ENCODE data around the gene KCNJ2. TPM values are rescaled to one million over a fixed set of nuclear protein-coding genes. Genes with fewer than 3 reads are reported as not detected.

Gene KCNJ2
- total RNA-seq, 2 experiments from 2014 or later = not detected

- POLR2A ChIA-PET = no interaction called here
- Mint-ChIP-seq H3K27ac (no peak overlapping the region), H3K36me3 (ENCODE audit: low read depth) (no peaks in the 10 kb centered on the region), H3K9me3 (no peaks in the 10 kb centered on the region), H3K27me3 (peaks cover 1% of the 10 kb centered on the region), H3K4me1 (ENCODE audit: low read depth) (no peaks in the 10 kb centered on the region), H3K4me3 (no peak overlapping the region)
- no peak for DNase-seq
- no peak for ATAC-seq
- TF ChIP-seq CTCF (IDR thresholded peaks at IDR 0.05) = no peak
- CTCF ChIA-PET = interaction anchor here (0.7 to 1.9 kb wide), 2 partner anchors 9 to 516 kb away, joined by 3 to 4 read pairs; no protein-coding TSS in a partner anchor
- intact Hi-C loops (cut with micrococcal nuclease) = no loop called here
Observed at GRCh38 chr17:70123193-70123592, 46.1 kb upstream of the KCNJ2 start.

- Mint-ChIP-seq H3K27me3 (peaks cover 1% of the 10 kb centered on the region), H3K4me1 (ENCODE audit: low read depth) (no peaks in the 10 kb centered on the region), H3K9me3 (no peaks in the 10 kb centered on the region), H3K36me3 (ENCODE audit: low read depth) (no peaks in the 10 kb centered on the region), H3K4me3 (no peak overlapping the region), H3K27ac (no peak overlapping the region)
- DNase-seq = no peak
- intact Hi-C loops (cut with micrococcal nuclease) = no loop called here
- no peak for ATAC-seq
- TF ChIP-seq CTCF (IDR thresholded peaks at IDR 0.05) = no peak
- CTCF ChIA-PET = no interaction called here
- POLR2A ChIA-PET = interaction anchor here (1.2 kb wide), 1 partner anchor 20 kb away, joined by 3 read pairs; no protein-coding TSS in a partner anchor
Observed at GRCh38 chr17:70124723-70125122, 44.6 kb upstream of the KCNJ2 start.

- POLR2A ChIA-PET = no interaction called here
- intact Hi-C loops (cut with micrococcal nuclease) = no loop called here
- H3K27ac Mint-ChIP-seq = no peak overlapping the region
- H3K36me3 Mint-ChIP-seq (ENCODE audit: low read depth) = no peaks in the 10 kb centered on the region
- H3K27me3 Mint-ChIP-seq = peaks cover 4% of the 10 kb centered on the region
- no peaks in the 10 kb centered on the region for H3K4me1 Mint-ChIP-seq (ENCODE audit: low read depth)
- TF ChIP-seq CTCF (IDR thresholded peaks at IDR 0.05) = no peak
- CTCF ChIA-PET = no interaction called here
- ATAC-seq (no peak), DNase-seq (no peak)
- H3K9me3 Mint-ChIP-seq = no peaks in the 10 kb centered on the region
- no peak overlapping the region for H3K4me3 Mint-ChIP-seq
Observed at GRCh38 chr17:70127221-70127873, 42.0 kb upstream of the KCNJ2 start.

GRCh38 chr17:70128727-70129238 is 40.5 kb upstream of the KCNJ2 start:
- Mint-ChIP-seq H3K27me3 (peaks cover 4% of the 10 kb centered on the region), H3K4me1 (ENCODE audit: low read depth) (no peaks in the 10 kb centered on the region), H3K4me3 (no peak overlapping the region), H3K9me3 (no peaks in the 10 kb centered on the region), H3K36me3 (ENCODE audit: low read depth) (no peaks in the 10 kb centered on the region), H3K27ac (no peak overlapping the region)
- DNase-seq (no peak), ATAC-seq (no peak)
- no peak for TF ChIP-seq CTCF (IDR thresholded peaks at IDR 0.05)
- intact Hi-C loops (cut with micrococcal nuclease) = no loop called here
- CTCF ChIA-PET = no interaction called here
- POLR2A ChIA-PET = no interaction called here

- ATAC-seq (no peak), DNase-seq (no peak)
- no peak overlapping the region for H3K27ac Mint-ChIP-seq
- TF ChIP-seq CTCF (IDR thresholded peaks at IDR 0.05) = no peak
- H3K4me3 Mint-ChIP-seq = no peak overlapping the region
- H3K4me1 Mint-ChIP-seq (ENCODE audit: low read depth) = no peaks in the 10 kb centered on the region
- intact Hi-C loops (cut with micrococcal nuclease) = loop anchor here (10.0 kb wide), 1 partner anchor 85 kb away; no protein-coding TSS in a partner anchor
- ChIA-PET POLR2A (no interaction called here), CTCF (no interaction called here)
- peaks cover 7% of the 10 kb centered on the region for H3K27me3 Mint-ChIP-seq
- no peaks in the 10 kb centered on the region for H3K36me3 Mint-ChIP-seq (ENCODE audit: low read depth)
- no peaks in the 10 kb centered on the region for H3K9me3 Mint-ChIP-seq
Observed at GRCh38 chr17:70130289-70130688, 39.0 kb upstream of the KCNJ2 start.

All from activated CD8-positive, alpha-beta T cell treated with anti-CD3 and anti-CD28 coated beads for 36 hours (primary cell).